Mucosa of descending colon (tissue), 3 donors: Measurements from ENCODE around the gene FAM114A2. TPM values are rescaled to one million over a fixed set of nuclear protein-coding genes. Genes with fewer than 3 reads are reported as not detected.

Experiments
- ATAC-seq: fragments of 200-7000 bp; cut with Tn5 transposase; one replicate; pipeline ENCODE4 v1.9.1; 2020; ENCODE audit warnings: mild to moderate bottlenecking, moderate library complexity
- DNase-seq, 3 donors: peaks; one replicate each; pipeline ENCODE4 v3.0.0-alpha.2; 2020
- H3K36me3 ChIP-seq: fragments of 200-600 bp; one replicate; pipeline ENCODE4 v1.8.0; 2021; ENCODE audit warnings: low read depth, mild to moderate bottlenecking
- H3K4me1 ChIP-seq: fragments of 200-600 bp; one replicate; pipeline ENCODE4 v1.8.0; 2021; ENCODE audit warnings: low read depth, mild to moderate bottlenecking
- H3K4me3 ChIP-seq: fragments of 200-600 bp; one replicate; pipeline ENCODE4 v1.8.0; 2021; ENCODE audit warnings: mild to moderate bottlenecking
- H3K9me3 ChIP-seq: fragments of 200-600 bp; one replicate; pipeline ENCODE4 v1.8.0; 2021; ENCODE audit warnings: mild to moderate bottlenecking
- CTCF ChIP-seq: fragments of 200-600 bp; IDR thresholded peaks from one replicate; pipeline ENCODE4 v1.8.0; 2022; ENCODE audit warnings: antibody characterized with exemption, mild to moderate bottlenecking
- intact Hi-C, 2 donors: fragments of 100-400 bp; cut with DNase I in 1 of 2; cut with micrococcal nuclease in 1 of 2; formaldehyde crosslinking; loops; one replicate each; pipeline versions ENCODE4 v1.11.0 to v1.11.1; 2022; cut with DNase I, micrococcal nuclease
- total RNA-seq, 3 donors: library from RNA; stranded (reverse); fragmentation: NEBNext Ultra II Directional in 2 of 3; extraction: Animal tissue kit (Norgen Biotek cat#: 25700) in 2 of 3; gene quantifications; one replicate each; pipeline versions ENCODE4 v1.2.1 to v1.2.4, GENCODE V29; 2021 to 2023
- donor health status: DM: no; HTN: no; CAD: no; lungs with moderate emphysema.
- donor health status: DM: no; HTN: no; CAD: no.
- donor health status: DM: no; HTN: yes; CAD: no.

Gene FAM114A2
- total RNA-seq, 3 donors from 2014 or later = 20.1 to 40.9 (median 21.6) TPM

GRCh38 chr5:153972240-153972639 is 66.5 kb downstream of the FAM114A2 start:
- H3K9me3 ChIP-seq = no peaks in the 10 kb centered on the region
- H3K36me3 ChIP-seq = no peaks in the 10 kb centered on the region
- no peaks in the 10 kb centered on the region for H3K4me1 ChIP-seq
- intact Hi-C loops = no loop called here
- no peak for DNase-seq
- no peak for ATAC-seq
- TF ChIP-seq CTCF = no peak
- no peak overlapping the region for H3K4me3 ChIP-seq

GRCh38 chr5:153970496-153970895 is 68.2 kb downstream of the FAM114A2 start:
- Histone ChIP-seq H3K36me3 (no peaks in the 10 kb centered on the region), H3K4me3 (no peak overlapping the region), H3K9me3 (no peaks in the 10 kb centered on the region), H3K4me1 (no peaks in the 10 kb centered on the region)
- TF ChIP-seq CTCF = no peak
- intact Hi-C loops = no loop called here
- ATAC-seq (no peak), DNase-seq (no peak)

- DNase-seq = no peak
- no peak for ATAC-seq
- Histone ChIP-seq H3K36me3 (no peaks in the 10 kb centered on the region), H3K4me3 (no peak overlapping the region), H3K4me1 (no peaks in the 10 kb centered on the region), H3K9me3 (no peaks in the 10 kb centered on the region)
- intact Hi-C loops = loop anchor here in 1 of 2 donors (10.0 kb wide), 1 partner anchor 1435 kb away; no protein-coding TSS in a partner anchor
- TF ChIP-seq CTCF = no peak
These were observed 69.2 kb downstream of the FAM114A2 start for GRCh38 chr5:153969563-153969895.

GRCh38 chr5:153968761-153969562 is 69.7 kb downstream of the FAM114A2 start:
- no peak overlapping the region for H3K4me3 ChIP-seq
- no peaks in the 10 kb centered on the region for H3K4me1 ChIP-seq
- DNase-seq = no peak
- H3K36me3 ChIP-seq = no peaks in the 10 kb centered on the region
- TF ChIP-seq CTCF = no peak
- intact Hi-C loops = loop anchor here in 1 of 2 donors (10.0 kb wide), 1 partner anchor 1434 kb away; no protein-coding TSS in a partner anchor
- no peak for ATAC-seq
- no peaks in the 10 kb centered on the region for H3K9me3 ChIP-seq

- H3K4me3 ChIP-seq = no peak overlapping the region
- no peaks in the 10 kb centered on the region for H3K9me3 ChIP-seq
- H3K36me3 ChIP-seq = no peaks in the 10 kb centered on the region
- intact Hi-C loops = loop anchor here (5.0 to 10.0 kb wide), 2 partner anchors 1430 to 1433 kb away; no protein-coding TSS in a partner anchor
- TF ChIP-seq CTCF = peak; percentile 55
- peak in 2 of 3 donors; percentile 16 to 31 for DNase-seq
- ATAC-seq = peak; percentile 59
- no peaks in the 10 kb centered on the region for H3K4me1 ChIP-seq
These were observed 73.6 kb downstream of the FAM114A2 start for GRCh38 chr5:153964880-153965645.
